Measurements from ENCODE around the gene SPTBN4.
A peak's percentile ranks its signal among the peaks of the same experiment; 100 is the strongest.
"Not testable (repeated sequence)": the region's sequence is repeated elsewhere in the genome, so short reads cannot be mapped to it uniquely, and the experiment has no call there.

Gene SPTBN4

DNA sequence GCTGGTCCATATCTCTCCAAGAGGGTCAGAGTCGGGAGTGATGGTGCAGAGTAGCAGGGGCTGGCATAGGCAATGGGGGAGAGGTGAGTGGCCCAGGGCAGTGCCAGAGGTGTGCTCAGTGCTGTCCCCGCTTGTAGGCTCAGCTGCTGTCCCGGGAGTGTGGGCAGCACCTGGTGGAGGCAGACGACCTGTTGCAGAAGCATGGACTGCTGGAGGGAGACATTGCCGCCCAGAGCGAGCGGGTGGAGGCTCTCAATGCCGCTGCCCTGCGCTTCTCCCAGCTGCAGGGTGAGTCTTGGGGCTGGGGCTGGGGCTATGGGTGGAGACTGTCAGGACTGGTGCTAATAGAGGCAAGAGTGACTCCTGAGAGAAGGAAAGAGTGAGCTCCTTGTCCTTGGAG lies 39.3 kb downstream of the SPTBN4 start:
- no peak for DNase-seq (ENCODE audit: low read depth in 2 of 2)

GRCh38 chr19:40507892-40508291 lies 41.1 kb downstream of the SPTBN4 start:
- DNase-seq (ENCODE audit: low read depth in 2 of 2), result no peak

DNA sequence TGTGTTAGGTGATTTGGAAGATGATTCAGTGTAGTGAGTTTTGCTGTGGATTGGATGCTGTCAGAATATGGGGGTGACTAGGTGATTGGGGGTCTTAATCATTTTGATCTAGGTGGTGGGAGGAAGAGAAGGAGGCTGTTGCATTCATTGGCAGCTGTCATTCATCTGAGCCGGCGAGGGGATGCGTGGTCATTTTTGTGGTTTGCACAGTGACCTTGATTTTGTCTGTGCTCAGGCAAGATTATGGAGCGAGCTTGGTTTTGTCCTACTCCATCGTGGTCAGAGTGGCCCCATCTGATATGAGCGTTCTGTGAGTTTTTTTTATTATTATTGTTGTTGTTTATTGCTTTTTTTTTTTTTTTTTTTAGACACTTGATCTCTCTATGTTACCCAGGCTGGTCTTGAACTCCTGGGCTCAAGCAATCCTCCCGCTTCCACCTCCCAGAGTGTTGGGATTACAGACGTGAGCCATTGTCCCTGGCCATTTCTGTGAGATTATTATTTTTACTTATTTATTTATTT lies 42.0 kb downstream of the SPTBN4 start:
- DNase-seq (ENCODE audit: low read depth in 2 of 2), result no peak

DNA sequence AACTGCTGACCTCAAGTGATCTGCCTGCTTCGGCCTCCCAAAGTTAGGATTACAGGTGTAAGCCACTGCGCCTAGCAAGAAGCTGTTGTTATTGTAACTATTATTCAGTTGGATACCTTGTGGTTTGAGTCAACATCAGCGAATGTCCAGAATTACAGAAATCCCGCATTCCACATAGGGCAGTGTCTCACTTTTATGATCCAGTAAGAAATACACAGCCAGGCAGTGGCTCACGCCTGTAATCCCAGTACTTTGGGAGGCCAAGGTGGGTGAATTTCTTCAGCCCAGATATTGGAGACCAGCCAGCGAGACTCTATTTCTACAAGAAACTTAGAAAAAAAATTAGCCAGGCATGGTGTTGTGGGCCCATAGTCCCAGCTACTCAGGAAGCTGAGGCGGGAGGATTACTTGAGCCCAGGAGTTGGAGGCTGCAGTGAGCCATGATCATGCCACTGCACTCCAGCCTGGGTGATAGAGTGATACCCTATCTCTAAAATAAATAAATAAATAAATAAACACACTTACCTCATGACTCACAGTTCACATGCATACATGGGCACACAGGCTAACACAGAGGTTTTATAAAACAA lies 43.8 kb downstream of the SPTBN4 start:
- no peak for DNase-seq (ENCODE audit: low read depth in 2 of 2)

- DNase-seq (ENCODE audit: low read depth in 2 of 2), result no peak
Measured at GRCh38 chr19:40511487-40511886, 44.7 kb downstream of the SPTBN4 start.

GRCh38 chr19:40512110-40512472 lies 45.3 kb downstream of the SPTBN4 start:
- no peak for DNase-seq (ENCODE audit: low read depth in 2 of 2)

GRCh38 chr19:40512473-40513344 lies 45.9 kb downstream of the SPTBN4 start:
- DNase-seq (ENCODE audit: low read depth in 2 of 2), result no peak

DNA sequence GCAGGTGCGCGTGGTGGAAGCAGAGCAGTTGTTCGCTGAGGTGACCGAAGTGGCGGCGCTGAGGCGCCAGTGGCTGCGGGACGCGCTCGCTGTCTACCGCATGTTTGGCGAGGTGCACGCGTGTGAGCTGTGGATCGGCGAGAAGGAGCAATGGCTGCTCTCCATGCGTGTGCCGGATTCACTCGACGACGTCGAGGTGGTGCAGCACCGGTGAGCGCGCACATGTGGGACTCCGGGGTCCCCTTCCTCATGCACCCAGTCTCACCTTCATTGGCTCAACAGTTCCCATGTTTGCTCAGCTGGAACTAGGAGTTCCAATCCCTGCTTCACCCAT lies 46.5 kb downstream of the SPTBN4 start:
- no peak for DNase-seq (ENCODE audit: low read depth in 2 of 2)

DNA sequence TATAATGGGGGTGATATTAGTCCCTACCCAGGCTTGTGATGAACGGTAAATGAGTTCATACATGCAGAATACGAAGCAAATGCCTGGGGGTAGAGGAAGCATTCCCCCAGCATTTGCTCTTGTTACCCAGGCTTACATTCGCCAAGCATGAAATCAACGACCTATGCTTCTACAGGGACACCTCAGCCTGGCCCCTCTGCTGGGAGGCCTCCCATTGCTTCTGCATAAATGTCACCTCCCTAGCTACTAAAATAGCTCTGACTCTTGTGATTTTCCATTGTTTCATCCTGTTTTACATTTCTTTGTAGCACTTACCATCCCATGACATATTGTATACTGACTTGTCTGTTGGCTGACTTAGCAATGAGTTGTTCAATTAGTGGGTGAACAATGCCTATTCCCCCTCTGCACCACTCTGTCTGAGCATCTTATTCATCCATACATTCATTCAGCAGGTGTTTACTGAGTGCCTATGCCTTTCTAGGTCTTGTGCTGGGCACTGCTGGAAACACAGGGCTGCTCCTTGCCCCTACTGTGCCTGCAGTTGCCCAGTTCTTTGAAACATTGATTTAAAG lies 47.0 kb downstream of the SPTBN4 start:
- no peak for DNase-seq (ENCODE audit: low read depth in 2 of 2)

DNA sequence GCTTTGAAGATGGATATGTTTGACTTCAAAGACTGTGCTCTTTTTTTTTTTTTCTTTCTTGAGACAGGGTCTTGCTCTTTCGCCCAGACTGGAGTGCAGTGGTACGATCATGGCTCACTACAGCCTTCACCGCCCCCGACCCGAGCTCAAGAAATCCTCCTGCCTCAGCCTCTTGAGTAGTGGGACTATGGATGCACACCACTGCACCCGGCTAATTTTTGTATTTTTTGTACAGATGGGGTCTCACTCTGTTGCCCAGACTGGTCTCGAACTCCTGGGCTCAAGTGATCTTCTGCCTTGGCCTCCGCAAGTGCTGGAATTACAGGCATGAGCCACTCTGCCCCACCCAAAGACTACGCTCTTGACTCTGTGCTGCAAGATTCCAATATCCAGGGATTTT lies 50.4 kb downstream of the SPTBN4 start:
- DNase-seq (ENCODE audit: low read depth in 2 of 2), result no peak

- no peak for DNase-seq (ENCODE audit: low read depth in 2 of 2)
Measured at GRCh38 chr19:40519352-40520322, 52.8 kb downstream of the SPTBN4 start.

- DNase-seq (ENCODE audit: low read depth in 2 of 2), result no peak
Measured at GRCh38 chr19:40521276-40521675, 54.5 kb downstream of the SPTBN4 start.

DNA sequence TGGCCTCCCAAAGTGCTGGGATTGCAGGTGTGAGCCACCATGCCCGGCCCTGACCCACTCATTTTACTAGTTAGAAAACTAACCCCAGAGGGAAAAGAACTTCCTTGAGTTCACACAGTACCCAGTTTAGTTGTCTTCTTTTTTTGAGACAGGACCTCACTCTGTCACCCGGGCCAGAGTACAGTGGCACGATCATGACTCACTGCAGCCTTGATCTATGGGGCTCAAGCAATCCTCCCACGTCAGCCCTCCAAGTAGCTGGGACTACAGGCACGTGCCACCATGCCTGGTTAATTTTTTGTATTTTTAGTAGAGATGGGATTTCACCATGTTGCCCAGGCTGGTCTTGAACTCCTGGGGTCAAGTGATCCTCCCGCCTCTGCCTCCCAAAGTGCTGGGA lies 55.1 kb downstream of the SPTBN4 start:
- not testable (repeated sequence) for DNase-seq (ENCODE audit: low read depth in 2 of 2)

DNA sequence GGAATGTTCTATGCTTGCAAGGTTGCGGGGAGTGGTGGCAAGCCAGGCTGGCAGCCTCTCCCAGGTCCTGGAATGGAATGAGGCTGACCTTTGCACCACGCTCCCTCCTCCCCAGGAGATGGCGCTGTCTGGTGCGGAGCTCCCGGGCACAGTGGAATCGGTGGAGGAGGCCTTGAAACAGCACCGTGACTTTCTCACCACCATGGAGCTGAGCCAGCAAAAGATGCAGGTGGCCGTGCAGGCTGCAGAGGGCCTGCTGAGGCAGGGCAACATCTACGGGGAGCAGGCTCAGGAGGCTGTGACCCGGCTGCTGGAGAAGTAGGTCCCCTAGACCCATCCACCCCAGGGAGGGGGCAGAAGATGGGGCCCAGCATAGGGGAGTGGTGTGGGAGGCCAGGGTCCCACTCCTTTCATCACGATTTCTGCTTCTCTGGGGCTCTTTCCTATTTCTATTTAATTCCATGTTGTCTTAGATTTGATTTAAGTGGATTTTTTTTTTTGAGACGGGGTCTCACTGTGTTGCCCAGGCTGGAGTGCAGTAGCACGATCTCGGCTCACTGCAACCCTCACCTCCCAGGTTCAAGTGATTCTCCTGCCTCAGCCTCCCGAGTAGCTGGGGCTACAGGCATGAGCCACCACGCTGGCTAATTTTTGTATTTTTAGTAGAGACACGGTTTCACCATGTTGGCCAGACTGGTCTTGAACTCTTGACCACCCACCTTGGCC lies 56.7 kb downstream of the SPTBN4 start:
- peak; percentile 2 to 34 for DNase-seq (ENCODE audit: low read depth in 2 of 2)

DNA sequence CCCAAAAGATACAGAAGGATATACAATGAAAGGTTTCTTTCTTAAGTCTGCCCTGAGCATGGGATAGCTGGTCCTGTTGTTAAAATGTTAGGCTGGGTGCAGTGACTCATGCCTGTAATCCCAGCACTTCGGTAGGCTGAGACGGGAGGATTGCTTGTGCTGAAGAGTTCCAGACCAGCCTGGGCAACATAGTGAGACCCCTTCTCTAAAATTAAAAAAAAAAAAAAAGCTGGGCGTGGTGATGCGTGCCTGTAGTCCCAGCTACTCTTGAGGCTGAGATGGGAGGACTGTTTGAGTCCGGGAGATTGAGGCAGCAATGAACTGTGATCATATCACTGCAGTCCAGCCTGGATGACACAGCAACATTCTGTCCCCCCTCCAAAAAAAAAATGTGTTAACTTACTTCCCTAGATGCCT lies 57.3 kb downstream of the SPTBN4 start:
- no peak for DNase-seq (ENCODE audit: low read depth in 2 of 2)

GRCh38 chr19:40524655-40525054 lies 57.9 kb downstream of the SPTBN4 start:
- DNase-seq (ENCODE audit: low read depth in 2 of 2), result no peak

DNA sequence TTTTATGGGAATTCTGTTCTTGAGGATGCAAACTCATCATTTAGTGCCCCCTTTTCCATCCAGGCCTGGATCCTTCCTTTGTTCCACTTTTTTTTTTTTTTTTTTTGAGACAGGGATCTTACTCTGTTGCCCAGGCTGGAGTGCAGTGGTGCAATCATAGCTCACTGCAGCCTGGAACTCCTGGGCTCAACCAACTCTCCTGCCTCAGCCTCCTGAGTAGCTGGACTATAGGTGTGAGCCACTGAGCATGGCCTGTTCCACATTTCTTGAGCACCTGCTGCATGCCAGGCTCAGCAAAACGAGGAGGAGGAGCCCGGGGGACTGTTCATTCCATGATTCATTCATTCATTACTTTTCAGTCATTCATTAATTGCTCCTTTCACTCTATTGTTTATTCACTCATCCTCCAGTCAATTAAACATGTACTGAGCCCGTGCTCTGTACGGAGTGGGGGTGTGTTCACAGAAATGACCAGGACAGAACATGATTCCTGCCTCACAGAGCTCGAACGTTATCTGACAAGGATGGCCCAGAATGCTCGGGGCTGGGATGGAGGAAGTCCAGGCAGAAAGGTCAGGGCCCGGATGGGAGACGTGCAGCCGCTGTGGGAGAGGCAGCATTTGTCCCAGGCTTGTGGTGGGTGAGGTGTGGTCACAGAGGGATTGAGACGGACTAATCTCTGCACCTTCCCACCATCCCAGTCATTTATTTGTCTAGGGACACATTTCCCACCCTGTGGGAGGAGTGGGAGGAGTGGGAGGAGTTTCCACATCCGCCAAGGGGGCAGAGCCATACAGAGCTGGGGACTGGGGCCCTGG lies 58.6 kb downstream of the SPTBN4 start:
- no peak for DNase-seq (ENCODE audit: low read depth in 2 of 2)

DNA sequence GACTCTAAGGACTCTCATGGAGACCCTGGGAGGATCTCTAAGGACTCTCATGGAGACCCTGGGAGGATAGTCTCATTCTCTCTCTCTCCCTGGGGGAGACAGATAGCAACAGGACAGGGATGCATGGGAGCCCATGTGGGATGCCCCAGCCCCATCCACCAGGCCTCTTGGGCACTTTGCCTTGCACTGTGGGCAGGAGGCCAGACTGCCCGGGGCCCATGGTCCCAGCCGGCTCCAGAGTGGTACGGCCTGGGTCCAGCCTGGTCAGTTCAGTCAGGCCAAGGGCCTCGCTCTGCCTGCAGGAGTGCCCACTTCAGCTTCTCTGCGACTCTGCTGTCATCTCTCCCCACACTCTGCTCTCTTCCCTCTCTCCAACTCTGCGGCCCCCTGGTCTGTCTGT lies 61.3 kb downstream of the SPTBN4 start:
- no peak for DNase-seq (ENCODE audit: low read depth in 2 of 2)

DNA sequence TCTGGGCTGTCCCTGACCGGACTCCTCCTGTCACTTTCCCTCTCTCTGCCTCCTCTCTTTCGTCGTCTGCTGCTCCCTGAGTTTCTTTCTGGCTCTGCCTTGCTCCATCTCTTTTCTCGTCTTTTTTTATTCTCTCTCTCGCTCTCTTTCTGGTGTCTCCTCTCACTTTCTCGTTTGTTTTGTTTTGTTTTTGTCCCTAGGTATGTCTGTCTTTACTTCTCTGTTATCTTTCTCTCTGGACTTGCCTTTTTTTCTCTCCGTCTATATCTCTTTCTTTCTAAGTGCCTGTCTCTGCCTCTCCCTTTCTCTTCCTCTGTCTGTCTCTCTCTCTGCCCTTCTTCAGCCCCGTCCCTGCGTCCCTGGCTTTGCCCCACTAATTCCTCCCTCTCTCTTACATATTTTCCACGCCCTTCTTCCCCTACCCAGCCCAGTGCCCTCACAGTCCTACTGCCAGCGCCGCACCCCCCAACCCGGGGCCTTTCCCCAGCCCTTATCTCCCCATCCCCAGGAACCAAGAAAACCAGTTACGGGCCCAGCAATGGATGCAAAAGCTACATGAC lies 61.8 kb downstream of the SPTBN4 start:
- no peak for DNase-seq (ENCODE audit: low read depth in 2 of 2)

Measured in stimulated activated CD4-positive, alpha-beta T cell treated with anti-CD3 and anti-CD28 coated beads, Interleukin-12 subunit alpha, Interleukin-12 subunit beta, amount 100 ng/mL, for 24 hours (primary cell).